Testis (tissue), 2 donors: ENCODE results near the gene EHHADH.

Source experiments
- CTCF ChIP-seq, 3 experiments: fragments of 450-650 bp in 2 of 3; fragments of 200-600 bp in 1 of 3; sonication (generic) in 1 of 3; IDR thresholded peaks; one replicate each; pipeline ENCODE4 v1.5.1; 2016 to 2019; ENCODE audit warnings: antibody characterized with exemption in 3 of 3, mild to moderate bottlenecking in 2 of 3, moderate library complexity in 1 of 3
- POLR2A ChIP-seq: fragments of 450-650 bp; IDR thresholded peaks from one replicate; pipeline ENCODE4 v1.6.1; 2017; ENCODE audit warnings: antibody characterized with exemption, mild to moderate bottlenecking, moderate library complexity

- TF ChIP-seq CTCF (IDR thresholded peaks at IDR 0.05) (no peak), POLR2A (no peak)
Measured at GRCh38 chr3:185267193-185267592, 13.3 kb upstream of the EHHADH start.
